ENCODE results near the gene UBB.
"Not testable (repeated sequence)": the region's sequence is repeated elsewhere in the genome, so short reads cannot be mapped to it uniquely, and the experiment has no call there.

Gene UBB

GRCh38 chr17:16377941-16378341 lies 3.0 kb upstream of the UBB start:
- no peak for DNase-seq

DNA sequence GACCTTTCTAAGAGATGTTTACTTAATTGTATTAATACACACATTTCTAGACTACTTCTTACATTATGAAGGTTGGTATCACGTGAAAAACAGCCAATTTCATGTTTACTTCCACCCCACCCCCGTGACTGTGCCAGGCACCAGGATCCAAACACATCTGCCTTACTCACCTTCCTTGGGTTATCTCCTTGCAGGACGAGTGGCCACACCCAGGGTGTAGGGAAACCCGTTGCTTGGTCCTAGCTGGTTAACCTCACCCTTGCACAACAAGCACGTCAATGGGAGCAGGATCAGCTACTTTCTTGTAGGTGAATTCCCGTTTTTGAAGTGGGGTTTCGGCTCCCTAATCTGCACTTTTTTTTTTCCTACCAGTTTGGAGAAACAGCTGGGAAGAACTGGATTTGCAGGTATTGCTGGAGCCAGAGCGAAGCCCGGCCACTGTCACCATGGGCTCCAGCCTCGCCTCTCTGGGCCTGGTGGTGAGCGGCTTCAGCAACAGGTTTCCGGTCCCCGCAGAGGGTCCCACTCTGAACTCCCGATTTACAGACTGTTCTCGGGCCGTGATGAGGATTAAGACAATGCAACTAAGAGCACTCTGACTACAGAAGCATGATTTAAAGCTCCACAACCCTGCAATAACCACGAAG lies 2.1 kb upstream of the UBB start:
- no peak for DNase-seq

DNA sequence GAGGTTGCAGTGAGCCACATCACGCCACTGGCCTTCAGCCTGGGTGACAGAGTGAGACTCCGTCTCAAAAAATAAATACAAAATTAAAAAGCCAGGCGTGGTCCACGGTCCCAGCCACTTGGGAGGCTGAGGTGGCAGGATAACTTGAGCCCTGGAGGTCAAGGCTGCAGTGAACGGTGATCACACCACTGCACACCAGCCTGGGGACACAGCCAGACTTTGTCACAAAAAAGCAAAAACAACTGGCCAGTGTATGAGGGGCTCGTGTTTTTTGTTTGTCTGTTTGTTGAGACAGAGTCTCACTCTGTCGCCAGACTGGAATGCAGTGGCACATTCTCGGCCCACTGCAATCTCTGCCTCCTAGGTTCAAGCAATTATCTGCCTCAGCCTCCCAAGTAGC lies 1.2 kb upstream of the UBB start:
- no peak for DNase-seq

DNA sequence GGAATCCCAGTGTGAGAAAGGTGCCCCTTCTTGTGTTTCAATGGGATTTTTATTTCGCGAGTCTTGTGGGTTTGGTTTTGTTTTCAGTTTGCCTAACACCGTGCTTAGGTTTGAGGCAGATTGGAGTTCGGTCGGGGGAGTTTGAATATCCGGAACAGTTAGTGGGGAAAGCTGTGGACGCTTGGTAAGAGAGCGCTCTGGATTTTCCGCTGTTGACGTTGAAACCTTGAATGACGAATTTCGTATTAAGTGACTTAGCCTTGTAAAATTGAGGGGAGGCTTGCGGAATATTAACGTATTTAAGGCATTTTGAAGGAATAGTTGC lies 567 bp downstream of the UBB start:
- DNase-seq, result no peak

DNA sequence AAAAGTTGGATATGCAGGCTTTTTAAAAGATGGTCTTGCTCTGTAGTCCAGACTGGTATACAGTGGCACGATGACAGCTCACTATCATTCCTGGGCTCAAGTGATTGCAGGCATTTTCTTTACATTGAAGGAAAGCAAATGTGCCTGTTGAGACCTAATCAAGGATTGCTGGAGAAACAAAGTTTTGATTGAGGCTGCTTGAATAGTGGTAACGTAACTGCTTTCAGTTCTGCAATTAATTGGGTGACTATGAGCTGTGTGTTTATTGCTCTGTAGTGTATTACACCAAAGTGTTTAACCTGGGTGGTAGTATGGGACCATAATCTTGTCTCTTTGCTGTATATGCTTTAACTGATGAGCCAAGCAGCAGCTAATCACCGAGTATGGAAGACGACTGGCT lies 2.3 kb downstream of the UBB start:
- no peak for DNase-seq

GRCh38 chr17:16383772-16384287 lies 2.9 kb downstream of the UBB start:
- DNase-seq, result no peak

GRCh38 chr17:16384557-16384956 lies 3.7 kb downstream of the UBB start:
- DNase-seq, result no peak

- DNase-seq, result not testable (repeated sequence)
Observed at GRCh38 chr17:16386126-16386507, 5.2 kb downstream of the UBB start.

DNA sequence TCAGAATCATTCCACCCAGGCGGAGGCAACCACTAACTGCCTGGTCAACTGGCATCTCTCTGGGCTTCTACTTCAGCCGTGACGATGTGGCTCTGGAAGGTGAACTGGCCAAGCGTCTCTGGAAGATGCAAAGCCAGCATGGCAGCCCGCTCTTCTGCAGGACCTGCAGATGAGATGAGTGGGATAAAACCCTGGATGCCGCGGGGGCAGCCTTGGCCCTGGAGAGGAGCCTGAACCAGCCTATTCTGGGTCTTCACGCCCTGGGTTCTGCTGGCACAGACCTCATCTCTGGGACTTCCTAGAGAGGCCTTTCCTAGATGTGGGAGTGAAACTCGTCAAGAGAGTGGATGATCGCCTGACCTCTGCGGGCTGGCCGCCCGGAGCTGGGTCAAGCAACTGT lies 10.6 kb downstream of the UBB start:
- DNase-seq, result no peak

GRCh38 chr17:16392491-16392890 lies 11.6 kb downstream of the UBB start:
- not testable (repeated sequence) for DNase-seq

GRCh38 chr17:16395887-16396286 lies 15.0 kb downstream of the UBB start:
- DNase-seq, result not testable (repeated sequence)

- not testable (repeated sequence) for DNase-seq
Observed at GRCh38 chr17:16396693-16397092, 15.8 kb downstream of the UBB start.

GRCh38 chr17:16398270-16399267 lies 17.7 kb downstream of the UBB start:
- DNase-seq, result no peak

GRCh38 chr17:16403847-16404246 lies 23.0 kb downstream of the UBB start:
- not testable (repeated sequence) for DNase-seq

DNA sequence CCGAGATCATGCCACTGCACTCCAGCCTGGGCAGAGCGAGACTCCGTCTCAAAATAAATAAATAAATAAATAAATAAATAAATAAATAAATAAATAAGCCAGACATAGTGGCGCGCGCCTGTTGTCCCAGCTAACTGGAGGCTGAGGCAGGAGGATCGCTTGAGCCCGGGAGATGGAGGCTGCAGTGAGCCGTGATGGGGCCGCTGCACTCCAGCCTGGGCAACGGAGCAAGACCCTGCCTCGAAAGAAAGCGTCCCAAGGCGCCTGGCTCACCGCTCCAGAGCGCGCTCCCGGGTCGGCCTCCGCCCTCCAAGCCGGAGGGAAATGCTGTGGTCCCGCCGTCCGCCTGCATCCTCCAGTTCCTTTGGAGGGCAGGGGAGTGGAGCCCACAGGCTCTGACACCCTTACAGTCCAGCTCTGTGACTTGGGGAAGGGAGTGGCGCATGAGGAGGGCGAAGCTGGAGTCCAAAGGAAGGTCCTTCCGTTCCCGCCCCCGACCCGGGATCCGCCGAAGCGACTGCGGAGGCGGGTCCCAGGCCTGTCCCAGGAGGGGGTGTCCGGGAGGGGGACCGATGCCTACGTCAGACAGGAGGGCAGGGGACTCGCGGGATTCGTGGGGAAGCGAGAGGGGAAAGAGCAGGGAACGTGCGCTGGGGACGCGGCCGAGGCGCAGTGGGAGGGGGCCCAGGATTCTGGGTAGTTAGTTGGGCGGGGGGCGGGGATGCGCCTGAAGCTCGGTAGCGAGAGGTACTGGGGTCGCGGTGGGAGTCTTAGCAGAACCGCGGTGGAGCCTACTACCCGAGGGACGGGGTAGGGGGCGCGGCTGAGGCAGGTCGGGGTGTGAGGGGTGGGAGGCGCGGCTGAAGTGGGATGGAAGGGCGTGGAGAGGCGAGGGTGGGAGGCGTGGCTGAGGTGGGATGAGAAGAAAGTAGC lies 26.1 kb downstream of the UBB start:
- no peak for DNase-seq

DNA sequence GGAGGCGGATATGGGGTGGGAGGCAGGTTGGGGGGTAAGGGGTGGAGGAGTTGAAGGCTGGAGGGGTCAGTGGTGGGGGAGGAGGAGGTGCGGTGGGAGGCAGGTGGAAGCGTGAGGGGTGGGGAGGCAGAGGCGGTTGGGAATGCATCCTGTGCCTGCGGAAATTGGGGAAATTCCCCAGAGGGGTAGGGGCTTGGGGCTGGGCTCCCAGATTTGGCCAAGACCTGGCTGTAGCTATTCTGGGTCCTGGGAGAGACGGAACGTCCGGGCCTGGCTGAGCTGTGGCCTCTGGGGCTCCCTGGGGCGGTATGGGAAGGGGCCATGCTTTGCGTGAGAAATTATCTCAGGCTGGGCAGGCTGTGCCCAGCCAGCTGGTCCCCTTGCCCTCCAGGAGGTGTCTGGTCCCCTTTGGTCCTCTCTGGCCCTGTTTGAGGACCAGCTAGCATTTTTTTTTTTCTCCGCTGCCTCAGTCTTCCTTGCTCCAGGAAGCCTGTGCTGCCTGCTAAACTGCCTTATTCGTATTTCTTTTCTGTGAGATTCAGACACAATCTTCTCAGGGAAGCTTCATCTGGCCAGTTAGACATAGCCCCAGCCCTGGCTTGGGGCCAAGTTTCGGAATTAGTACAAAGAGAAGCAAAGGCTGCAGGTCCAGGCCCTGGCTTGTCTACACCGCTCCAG lies 27.2 kb downstream of the UBB start:
- DNase-seq, result no peak

DNA sequence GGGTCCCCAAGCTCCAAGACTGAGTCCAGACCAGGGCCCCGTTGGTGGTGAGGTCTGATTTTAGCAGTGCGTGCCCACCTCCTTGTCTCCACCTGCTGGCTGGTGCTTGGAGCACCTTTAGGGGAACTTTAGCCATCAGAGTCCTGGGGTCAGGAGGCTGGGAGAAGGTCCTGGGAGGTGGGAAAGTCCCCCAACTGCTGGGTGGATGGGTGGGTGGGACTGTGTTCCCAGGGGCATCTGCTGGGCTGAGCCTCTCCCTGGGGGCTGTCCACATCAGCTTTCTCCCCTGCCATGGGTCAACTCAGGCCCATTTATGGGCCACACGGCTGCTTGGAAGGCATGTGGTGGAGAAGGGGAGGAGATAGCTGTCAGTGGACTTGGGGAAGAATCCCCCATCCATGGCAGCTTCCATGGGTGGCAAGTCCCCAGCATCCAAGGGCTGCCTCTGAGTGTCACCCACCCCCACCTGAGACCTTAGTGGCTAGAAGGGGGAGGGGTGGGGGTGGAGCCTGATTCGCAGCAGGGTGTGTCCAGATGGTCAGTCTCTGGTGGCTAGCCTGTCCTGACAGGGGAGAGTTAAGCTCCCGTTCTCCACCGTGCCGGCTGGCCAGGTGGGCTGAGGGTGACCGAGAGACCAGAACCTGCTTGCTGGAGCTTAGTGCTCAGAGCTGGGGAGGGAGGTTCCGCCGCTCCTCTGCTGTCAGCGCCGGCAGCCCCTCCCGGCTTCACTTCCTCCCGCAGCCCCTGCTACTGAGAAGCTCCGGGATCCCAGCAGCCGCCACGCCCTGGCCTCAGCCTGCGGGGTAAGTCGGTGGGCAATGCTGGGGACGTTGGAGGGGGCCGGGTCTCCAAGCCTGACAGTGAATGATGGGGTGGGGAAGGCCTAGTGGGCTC lies 34.4 kb downstream of the UBB start, which contains the start of gene TRPV2:
TRPV2 (plus strand) TSS at position 541 of the 894 bp plus-strand sequence. CDS start 2,098 bp downstream, outside the sequence.
- DNase-seq, result peak; percentile 48

- DNase-seq, result no peak
Observed at GRCh38 chr17:16417399-16417798, 36.5 kb downstream of the UBB start.

GRCh38 chr17:16417896-16418684 lies 37.2 kb downstream of the UBB start:
- no peak for DNase-seq

DNA sequence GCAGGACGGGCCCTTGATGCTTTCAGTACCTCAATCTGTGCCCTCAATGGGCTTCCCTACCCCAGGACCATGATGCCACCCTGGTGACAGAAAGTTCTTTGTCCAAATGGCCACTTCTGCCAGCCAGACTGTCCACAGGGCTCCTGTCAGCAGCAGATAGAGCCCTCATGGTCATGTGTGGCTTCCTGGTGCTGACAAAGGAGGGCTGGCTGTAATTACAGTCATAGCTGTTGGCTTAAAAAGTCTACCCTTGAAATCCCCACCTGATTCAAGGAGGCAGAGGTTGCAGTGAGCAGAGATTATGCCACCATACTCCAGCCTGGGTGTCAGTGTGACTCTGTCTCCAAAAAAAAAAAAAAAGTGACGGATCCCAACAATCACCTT lies 37.8 kb downstream of the UBB start:
- DNase-seq, result no peak
